MG63 (cell line): ENCODE data around the gene TNF. TPM values are rescaled to one million over a fixed set of nuclear protein-coding genes. Genes with fewer than 3 reads are reported as not detected.
"Not testable (repeated sequence)": the region's sequence is repeated elsewhere in the genome, so short reads cannot be mapped to it uniquely, and the experiment has no call there.

Experiments
- DNase-seq: peaks from one replicate; pipeline ENCODE4 v3.0.0-alpha.2; 2020
- H3K27me3 ChIP-seq: fragments of 250-450 bp; sonication (Bioruptor Pico); 2 replicates; pipeline ENCODE4 v1.5.1; 2020; ENCODE audit warnings: mild to moderate bottlenecking, moderate library complexity
- H3K36me3 ChIP-seq: fragments of 250-450 bp; sonication (Bioruptor Pico); 2 replicates; pipeline ENCODE4 v1.5.1; 2020; ENCODE audit warnings: mild to moderate bottlenecking, moderate library complexity
- H3K4me3 ChIP-seq: fragments of 250-450 bp; sonication (Bioruptor Pico); 2 replicates; pipeline ENCODE4 v1.5.1; 2020; ENCODE audit warnings: mild to moderate bottlenecking, moderate library complexity
- H3K9me3 ChIP-seq: fragments of 250-450 bp; sonication (Bioruptor Pico); 2 replicates; pipeline ENCODE4 v1.5.1; 2020; ENCODE audit warnings: mild to moderate bottlenecking, moderate library complexity
- total RNA-seq: library from RNA; depleted of rRNA; stranded (reverse); fragments of >200 nt; shearing (Covaris generic); gene quantifications from 2 replicates; pipeline ENCODE4 v1.2.3, GENCODE V29; 2014; ENCODE audit warnings: low replicate concordance

TNF gene
- total RNA-seq, 1 experiment from 2014 or later, result not detected

GRCh38 chr6:31578184-31579118, 3.1 kb downstream of the TNF start:
- Histone ChIP-seq H3K4me3 (no peak overlapping the region), H3K27me3 (no peaks in the 10 kb centered on the region), H3K36me3 (no peaks in the 10 kb centered on the region), H3K9me3 (no peaks in the 10 kb centered on the region)
- no peak for DNase-seq

GRCh38 chr6:31579119-31579505, 3.7 kb downstream of the TNF start:
- Histone ChIP-seq H3K27me3 (no peaks in the 10 kb centered on the region), H3K9me3 (no peaks in the 10 kb centered on the region), H3K4me3 (no peak overlapping the region), H3K36me3 (no peaks in the 10 kb centered on the region)
- no peak for DNase-seq

- DNase-seq, result no peak
- H3K4me3 ChIP-seq, result no peak overlapping the region
- no peaks in the 10 kb centered on the region for H3K27me3 ChIP-seq
- H3K9me3 ChIP-seq, result no peaks in the 10 kb centered on the region
- no peaks in the 10 kb centered on the region for H3K36me3 ChIP-seq
Measured at GRCh38 chr6:31579546-31580437, 4.4 kb downstream of the TNF start.

GRCh38 chr6:31580438-31580740, 5.0 kb downstream of the TNF start:
- DNase-seq, result no peak
- H3K36me3 ChIP-seq, result no peaks in the 10 kb centered on the region

GRCh38 chr6:31580807-31581433, 5.6 kb downstream of the TNF start:
- DNase-seq, result peak; percentile 79
- no peaks in the 10 kb centered on the region for H3K36me3 ChIP-seq
- H3K4me3 ChIP-seq, result peak overlapping the region; percentile 71
- H3K27me3 ChIP-seq, result no peaks in the 10 kb centered on the region
- no peaks in the 10 kb centered on the region for H3K9me3 ChIP-seq

More at GRCh38 chr6:31580438-31580740, 5.0 kb downstream of the TNF start:
- Histone ChIP-seq H3K27me3 (no peaks in the 10 kb centered on the region), H3K9me3 (no peaks in the 10 kb centered on the region), H3K4me3 (peak overlapping the region; percentile 71)

- H3K4me3 ChIP-seq, result peak overlapping the region; percentile 71
- no peaks in the 10 kb centered on the region for H3K27me3 ChIP-seq
- peak; percentile 7 for DNase-seq
- H3K9me3 ChIP-seq, result no peaks in the 10 kb centered on the region
- no peaks in the 10 kb centered on the region for H3K36me3 ChIP-seq
Measured at GRCh38 chr6:31581434-31582229, 6.3 kb downstream of the TNF start.

GRCh38 chr6:31582230-31582643, 6.9 kb downstream of the TNF start, which contains the start of gene LTB:
Gene LTB, minus strand, starts transcription at chr6:31582424. Its CDS starts 7 bp downstream, at chr6:31582417.
- H3K4me3 ChIP-seq, result peak within 1 kb of the TSS; percentile 71
- H3K9me3 ChIP-seq, result no peaks in the 10 kb centered on the region
- no peaks in the 10 kb centered on the region for H3K27me3 ChIP-seq
- no peaks in the 10 kb centered on the region for H3K36me3 ChIP-seq
- DNase-seq, result no peak

GRCh38 chr6:31585491-31585890, 10.1 kb downstream of the TNF start:
- no peak for DNase-seq
- no peaks in the 10 kb centered on the region for H3K36me3 ChIP-seq
- no peak overlapping the region for H3K4me3 ChIP-seq
- no peaks in the 10 kb centered on the region for H3K27me3 ChIP-seq
- no peaks in the 10 kb centered on the region for H3K9me3 ChIP-seq

GRCh38 chr6:31586008-31586407, 10.6 kb downstream of the TNF start, which contains the start of gene LST1:
Gene LST1, plus strand, starts transcription at chr6:31586277. Its CDS starts 1,023 bp downstream, at chr6:31587300.
- H3K27me3 ChIP-seq, result no peaks in the 10 kb centered on the region
- no peaks in the 10 kb centered on the region for H3K9me3 ChIP-seq
- no peaks in the 10 kb centered on the region for H3K36me3 ChIP-seq
- no peak for DNase-seq
- no peak within 1 kb of the TSS for H3K4me3 ChIP-seq

- DNase-seq, result no peak
- no peak overlapping the region for H3K4me3 ChIP-seq
- H3K27me3 ChIP-seq, result no peaks in the 10 kb centered on the region
- no peaks in the 10 kb centered on the region for H3K9me3 ChIP-seq
- no peaks in the 10 kb centered on the region for H3K36me3 ChIP-seq
Measured at GRCh38 chr6:31586599-31587281, 11.4 kb downstream of the TNF start.

GRCh38 chr6:31587791-31588777, 12.7 kb downstream of the TNF start:
- H3K36me3 ChIP-seq, result no peaks in the 10 kb centered on the region
- H3K4me3 ChIP-seq, result no peak overlapping the region
- no peaks in the 10 kb centered on the region for H3K27me3 ChIP-seq
- H3K9me3 ChIP-seq, result no peaks in the 10 kb centered on the region
- DNase-seq, result no peak

- no peak for DNase-seq
- H3K4me3 ChIP-seq, result no peak overlapping the region
- H3K27me3 ChIP-seq, result no peaks in the 10 kb centered on the region
- H3K36me3 ChIP-seq, result no peaks in the 10 kb centered on the region
- no peaks in the 10 kb centered on the region for H3K9me3 ChIP-seq
Measured at GRCh38 chr6:31588871-31589650, 13.7 kb downstream of the TNF start.

GRCh38 chr6:31590691-31591090, 15.3 kb downstream of the TNF start:
- not testable (repeated sequence) for H3K9me3 ChIP-seq, DNase-seq, H3K36me3 ChIP-seq, H3K4me3 ChIP-seq, H3K27me3 ChIP-seq

- Histone ChIP-seq H3K36me3 (no peaks in the 10 kb centered on the region), H3K27me3 (no peaks in the 10 kb centered on the region), H3K4me3 (no peak overlapping the region), H3K9me3 (no peaks in the 10 kb centered on the region)
- DNase-seq, result no peak
Measured at GRCh38 chr6:31592396-31592771, 17.0 kb downstream of the TNF start.
